PC-3 (cell line): ENCODE results near the gene ROBO3.

Experiments
- CTCF ChIP-seq: fragments of 300-600 bp; sonication (generic); conservative IDR thresholded peaks from 2 replicates; pipeline ENCODE4 v1.5.1; 2017; ENCODE audit warnings: antibody characterized with exemption, low read depth, mild to moderate bottlenecking, low read length
- EZH2phosphoT487 ChIP-seq: fragments of 300-600 bp; sonication (generic); IDR thresholded peaks from 2 replicates; pipeline ENCODE4 v1.6.1; 2018; ENCODE audit warnings: mild to moderate bottlenecking, antibody characterized with exemption, low read length, borderline replicate concordance

- TF ChIP-seq EZH2phosphoT487 (no peak), CTCF (no peak)
Measured at GRCh38 chr11:124880290-124880611, 15.0 kb downstream of the ROBO3 start.
